GM23248 (cell line): ENCODE measurements around the gene TATDN3. TPM values are rescaled to one million over a fixed set of nuclear protein-coding genes. Genes with fewer than 3 reads are reported as not detected.

Source experiments
- DNase-seq: peaks from one replicate; pipeline ENCODE4 v3.0.0-alpha.2; 2015
- H2AFZ ChIP-seq: fragments of 200-600 bp; sonication (generic); 2 replicates; pipeline ENCODE4 v1.6.1; 2016; ENCODE audit warnings: antibody characterized with exemption
- H3F3A ChIP-seq: fragments of 200-600 bp; sonication (generic); 2 replicates; pipeline ENCODE4 v1.6.1; 2016; ENCODE audit warnings: mild to moderate bottlenecking, antibody characterized with exemption, mixed run types; ENCODE audit not compliant: insufficient read depth
- H3K27ac ChIP-seq: fragments of 200-600 bp; sonication (generic); 2 replicates; pipeline ENCODE4 v1.5.1; 2016; ENCODE audit warnings: mild to moderate bottlenecking
- H3K27me3 ChIP-seq: fragments of 200-600 bp; sonication (generic); replicated peaks from 2 replicates; pipeline ENCODE4 v1.6.1; 2016; ENCODE audit warnings: mild to moderate bottlenecking; ENCODE audit not compliant: insufficient read depth
- H3K36me3 ChIP-seq: fragments of 200-600 bp; sonication (generic); 2 replicates; pipeline ENCODE4 v1.6.1; 2016; ENCODE audit warnings: low read depth, mild to moderate bottlenecking
- H3K4me1 ChIP-seq: fragments of 200-600 bp; sonication (generic); 2 replicates; pipeline ENCODE4 v1.6.1; 2016; ENCODE audit warnings: mild to moderate bottlenecking; ENCODE audit not compliant: insufficient read depth
- H3K4me2 ChIP-seq: fragments of 200-600 bp; sonication (generic); one replicate; pipeline ENCODE4 v1.6.1; 2016; ENCODE audit warnings: mild to moderate bottlenecking; ENCODE audit not compliant: unreplicated experiment
- H3K4me3 ChIP-seq: fragments of 200-600 bp; sonication (generic); 2 replicates; pipeline ENCODE4 v1.5.1; 2016; ENCODE audit warnings: mild to moderate bottlenecking
- H3K79me2 ChIP-seq: fragments of 200-600 bp; sonication (generic); 2 replicates; pipeline ENCODE4 v1.6.1; 2016; ENCODE audit warnings: mild to moderate bottlenecking; ENCODE audit not compliant: insufficient read depth
- H3K9ac ChIP-seq: fragments of 200-600 bp; sonication (generic); 2 replicates; pipeline ENCODE4 v1.6.1; 2016; ENCODE audit warnings: mild to moderate bottlenecking
- H3K9me2 ChIP-seq: fragments of 200-600 bp; sonication (generic); 2 replicates; pipeline ENCODE4 v1.6.1; 2016; ENCODE audit warnings: mixed run types, mild to moderate bottlenecking, moderate library complexity; ENCODE audit not compliant: insufficient read depth
- H3K9me3 ChIP-seq: fragments of 200-600 bp; sonication (generic); one replicate; pipeline ENCODE4 v1.6.1; 2017; ENCODE audit warnings: low read depth
- H4K20me1 ChIP-seq: fragments of 200-600 bp; sonication (generic); 2 replicates; pipeline ENCODE4 v1.6.0; 2016; ENCODE audit not compliant: insufficient read depth
- EZH2 ChIP-seq: fragments of 200-600 bp; sonication (generic); IDR thresholded peaks from 2 replicates; pipeline ENCODE4 v1.6.1; 2018; ENCODE audit warnings: antibody characterized with exemption, mild to moderate bottlenecking; ENCODE audit not compliant: insufficient read depth, poor library complexity, severe bottlenecking
- EZH2phosphoT487 ChIP-seq: fragments of 200-600 bp; sonication (generic); IDR thresholded peaks from 2 replicates; pipeline ENCODE4 v1.6.1; 2018; ENCODE audit warnings: antibody characterized with exemption, moderate library complexity, mild to moderate bottlenecking, low read depth; ENCODE audit not compliant: insufficient read depth
- WGBS, 2 experiments: methylation state at CpG; one replicate each; pipeline ENCODE4 v1.1.6; 2015 to 2017; ENCODE audit warnings: low lambda C conversion rate in 2 of 2, low coverage in 1 of 2; ENCODE audit errors: missing lambda C conversion rate in 2 of 2; 5-methylcytosine and 5-hydroxymethylcytosine counted together
- in situ Hi-C: fragments of 300-500 bp; cut with MboI; formaldehyde crosslinking; loops from 2 replicates; pipeline ENCODE4 v1.15.0; 2020
- polyA plus RNA-seq: library from polyadenylated mRNA; unstranded; fragments of >200 nt; fragmentation: Nextera tagmentation; extraction: Ambion mirVana; gene quantifications from 2 replicates; pipeline ENCODE4 v1.2.1, GENCODE V29; 2016
- small RNA-seq: library from RNA; depleted of rRNA; stranded (forward); fragments of <200 nt; gene quantifications from one replicate; pipeline ENCODE3, GENCODE V24; 2014; ENCODE audit warnings: low read depth, low replicate concordance
- total RNA-seq: library from RNA; depleted of rRNA; stranded (reverse); fragments of >200 nt; shearing (Covaris generic); gene quantifications from 2 replicates; pipeline ENCODE4 v1.2.3, GENCODE V29; 2014; rRNA removed

TATDN3 gene
- total and polyA plus RNA-seq, 2 experiments from 2014 or later = 12.4 to 14.9 TPM

DNA sequence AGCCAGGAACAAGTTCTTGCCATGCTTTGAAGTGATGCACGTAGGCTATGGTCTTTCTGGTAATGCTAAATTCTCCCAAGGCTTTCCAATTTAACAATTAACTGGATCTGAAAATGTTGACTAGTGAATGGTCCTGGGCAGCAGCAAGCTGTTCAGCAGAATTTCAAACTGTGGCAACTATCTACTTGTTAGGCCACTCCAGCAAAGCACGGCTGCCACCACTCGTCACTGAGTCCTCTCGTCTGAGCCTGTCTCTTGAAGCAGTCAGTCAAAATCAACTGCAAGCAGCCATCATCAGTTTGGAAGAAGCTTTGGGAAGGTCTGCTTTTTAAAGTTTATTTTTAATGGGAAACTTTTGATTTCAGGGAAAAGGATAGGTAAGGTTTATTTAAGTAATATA lies 72.5 kb downstream of the TATDN3 start:
- no peak for DNase-seq
- Histone ChIP-seq H2AFZ (no peak overlapping the region), H4K20me1 (no peaks in the 10 kb centered on the region), H3K79me2 (peaks cover 41% of the 10 kb centered on the region), H3K27me3 (no peaks in the 10 kb centered on the region), H3F3A (no peaks in the 10 kb centered on the region), H3K4me1 (peaks cover 13% of the 10 kb centered on the region; the same call in 1 of the 2 replicates), H3K9ac (no peak overlapping the region), H3K9me2 (no peaks in the 10 kb centered on the region; the same call in 1 of the 2 replicates), H3K4me3 (no peak overlapping the region), H3K9me3 (no peaks in the 10 kb centered on the region), H3K36me3 (no peaks in the 10 kb centered on the region; the same call in 1 of the 2 replicates), H3K4me2 (no peak overlapping the region), H3K27ac (no peak overlapping the region)
- in situ Hi-C loops = no loop called here
- 96 to 99% methylated on average over 4 of the region's 4 CpGs for WGBS, 2 experiments
- TF ChIP-seq EZH2 (no peak), EZH2phosphoT487 (no peak)

Small RNA genes within 50 kb of the gene (small RNA-seq; reads per million reads assigned to genes)
- gene AC104333.1 = not detected
- not detected for gene AC104333.2

Other genes starting within 250 kb of the TATDN3 start
- gene ATF3, start 183.1 kb upstream of the TATDN3 start, total RNA-seq = 0.86 and 4.9 TPM in 2 replicates
- gene ATF3, start 183.1 kb upstream of the TATDN3 start, polyA plus RNA-seq = 1.5 and 1.7 TPM in 2 replicates
- 0.86 and 1.4 TPM in 2 replicates for gene BATF3, start 92.1 kb upstream of the TATDN3 start, total RNA-seq
- gene BATF3, start 92.1 kb upstream of the TATDN3 start, polyA plus RNA-seq = 0.46 and 0.60 TPM in 2 replicates
- gene NSL1, start 117 bp upstream of the TATDN3 start, total RNA-seq = 30.7 and 34.9 TPM in 2 replicates
- gene NSL1, start 117 bp upstream of the TATDN3 start, polyA plus RNA-seq = 32.0 and 38.0 TPM in 2 replicates
- gene SPATA45, start 55.8 kb downstream of the TATDN3 start, total RNA-seq = not detected in 2 replicates
- not detected in 2 replicates for gene SPATA45, start 55.8 kb downstream of the TATDN3 start, polyA plus RNA-seq
- 2.3 and 4.2 TPM in 2 replicates for gene FLVCR1, start 66.4 kb downstream of the TATDN3 start, total RNA-seq
- 0.81 and 0.86 TPM in 2 replicates for gene FLVCR1, start 66.4 kb downstream of the TATDN3 start, polyA plus RNA-seq
- not detected in 2 replicates for gene VASH2, start 158.6 kb downstream of the TATDN3 start, total RNA-seq
- gene VASH2, start 158.6 kb downstream of the TATDN3 start, polyA plus RNA-seq = 0.06 and 0.19 TPM in 2 replicates
- gene ANGEL2, start 224.0 kb downstream of the TATDN3 start, total RNA-seq = 28.5 and 39.2 TPM in 2 replicates
- 19.7 and 22.5 TPM in 2 replicates for gene ANGEL2, start 224.0 kb downstream of the TATDN3 start, polyA plus RNA-seq